ENCODE data around the gene OR1A2. TPM values are rescaled to one million over a fixed set of nuclear protein-coding genes. Genes with fewer than 3 reads are reported as not detected.

The OR1A2 gene, protein sequence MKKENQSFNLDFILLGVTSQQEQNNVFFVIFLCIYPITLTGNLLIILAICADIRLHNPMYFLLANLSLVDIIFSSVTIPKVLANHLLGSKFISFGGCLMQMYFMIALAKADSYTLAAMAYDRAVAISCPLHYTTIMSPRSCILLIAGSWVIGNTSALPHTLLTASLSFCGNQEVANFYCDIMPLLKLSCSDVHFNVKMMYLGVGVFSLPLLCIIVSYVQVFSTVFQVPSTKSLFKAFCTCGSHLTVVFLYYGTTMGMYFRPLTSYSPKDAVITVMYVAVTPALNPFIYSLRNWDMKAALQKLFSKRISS
- polyA plus RNA-seq (2013) = not detected

GRCh38 chr17:3197219-3197618, at the start of gene OR1A2:
Gene OR1A2, plus strand, starts transcription at chr17:3197519. Its CDS starts 0 bp downstream, at chr17:3197519.
- Histone ChIP-seq H3K36me3 (ENCODE audit: control insufficient read depth in 4 of 4, insufficient read depth in 4 of 4, low read length in 3 of 4) (no peaks in the 10 kb centered on the region), H3K4me3 (ENCODE audit: control insufficient read depth in 1 of 7, extremely low read depth in 1 of 7, insufficient read depth in 4 of 7, low read depth in 2 of 7, low read length in 6 of 7) (no peak within 1 kb of the TSS), H3K9me3 (ENCODE audit: control extremely low read depth in 1 of 5, control insufficient read depth in 4 of 5, insufficient read depth in 2 of 5, low read depth in 1 of 5, low read length in 4 of 5) (peaks cover 0 to 4% (median 4%) of the 10 kb centered on the region in 5 experiments), H3K4me1 (ENCODE audit: control extremely low read depth in 1 of 4, control insufficient read depth in 4 of 4, insufficient read depth in 4 of 4, low read length in 3 of 4) (no peaks in the 10 kb centered on the region), H3K27ac (ENCODE audit: insufficient read depth in 1 of 2, low read depth in 1 of 2, low read length in 2 of 2, poor library complexity in 1 of 2, severe bottlenecking in 2 of 2) (no peak within 1 kb of the TSS), H3K27me3 (replicated peaks in 2 of 5; ENCODE audit: control insufficient read depth in 4 of 5, insufficient read depth in 5 of 5, low read length in 4 of 5) (peaks cover 0 to 1% (median 0%) of the 10 kb centered on the region in 5 experiments)
- POLR2A ChIA-PET = no interaction called here
- CTCF ChIA-PET = no interaction called here
- WGBS (ENCODE audit: insufficient coverage) = 94% methylated on average over 2 of the region's 4 CpGs
- DNase-seq = no peak

- H3K4me3 ChIP-seq (ENCODE audit: control insufficient read depth in 1 of 7, extremely low read depth in 1 of 7, insufficient read depth in 4 of 7, low read depth in 2 of 7, low read length in 6 of 7) = no peak overlapping the region
- peak in 1 of 3 donors; percentile 10 for DNase-seq
- no peaks in the 10 kb centered on the region for H3K4me1 ChIP-seq (ENCODE audit: control extremely low read depth in 1 of 4, control insufficient read depth in 4 of 4, insufficient read depth in 4 of 4, low read length in 3 of 4)
- no peaks in the 10 kb centered on the region for H3K36me3 ChIP-seq (ENCODE audit: control insufficient read depth in 4 of 4, insufficient read depth in 4 of 4, low read length in 3 of 4)
- ChIA-PET CTCF (no interaction called here), POLR2A (no interaction called here)
- no CpG with 5 or more reads among the region's 1 CpG for WGBS (ENCODE audit: insufficient coverage)
- no peak overlapping the region for H3K27ac ChIP-seq (ENCODE audit: insufficient read depth in 1 of 2, low read depth in 1 of 2, low read length in 2 of 2, poor library complexity in 1 of 2, severe bottlenecking in 2 of 2)
- H3K27me3 ChIP-seq (replicated peaks in 2 of 5; ENCODE audit: control insufficient read depth in 4 of 5, insufficient read depth in 5 of 5, low read length in 4 of 5) = no peaks in the 10 kb centered on the region
- H3K9me3 ChIP-seq (ENCODE audit: control extremely low read depth in 1 of 5, control insufficient read depth in 4 of 5, insufficient read depth in 2 of 5, low read depth in 1 of 5, low read length in 4 of 5) = no peaks in the 10 kb centered on the region
Measured at GRCh38 chr17:3157218-3157617, 40.1 kb upstream of the OR1A2 start.

GRCh38 chr17:3167574-3167973, 29.7 kb upstream of the OR1A2 start:
- no peaks in the 10 kb centered on the region for H3K4me1 ChIP-seq (ENCODE audit: control extremely low read depth in 1 of 4, control insufficient read depth in 4 of 4, insufficient read depth in 4 of 4, low read length in 3 of 4)
- 100% methylated on average over 3 of the region's 5 CpGs for WGBS (ENCODE audit: insufficient coverage)
- peaks cover 0 to 2% (median 0%) of the 10 kb centered on the region in 5 experiments for H3K27me3 ChIP-seq (replicated peaks in 2 of 5; ENCODE audit: control insufficient read depth in 4 of 5, insufficient read depth in 5 of 5, low read length in 4 of 5)
- DNase-seq = peak; percentile 7 to 34 (median 23)
- no peak overlapping the region for H3K27ac ChIP-seq (ENCODE audit: insufficient read depth in 1 of 2, low read depth in 1 of 2, low read length in 2 of 2, poor library complexity in 1 of 2, severe bottlenecking in 2 of 2)
- POLR2A ChIA-PET = no interaction called here
- H3K4me3 ChIP-seq (ENCODE audit: control insufficient read depth in 1 of 7, extremely low read depth in 1 of 7, insufficient read depth in 4 of 7, low read depth in 2 of 7, low read length in 6 of 7) = no peak overlapping the region
- no peaks in the 10 kb centered on the region for H3K36me3 ChIP-seq (ENCODE audit: control insufficient read depth in 4 of 4, insufficient read depth in 4 of 4, low read length in 3 of 4)
- H3K9me3 ChIP-seq (ENCODE audit: control extremely low read depth in 1 of 5, control insufficient read depth in 4 of 5, insufficient read depth in 2 of 5, low read depth in 1 of 5, low read length in 4 of 5) = peaks cover 0 to 15% (median 4%) of the 10 kb centered on the region in 5 experiments
- CTCF ChIA-PET = no interaction called here

- peaks cover 0 to 15% (median 3%) of the 10 kb centered on the region in 4 experiments for H3K4me1 ChIP-seq (ENCODE audit: control extremely low read depth in 1 of 4, control insufficient read depth in 4 of 4, insufficient read depth in 4 of 4, low read length in 3 of 4)
- CTCF ChIA-PET = no interaction called here
- 17% methylated on average over 2 of the region's 4 CpGs for WGBS (ENCODE audit: insufficient coverage)
- H3K27ac ChIP-seq (ENCODE audit: insufficient read depth in 1 of 2, low read depth in 1 of 2, low read length in 2 of 2, poor library complexity in 1 of 2, severe bottlenecking in 2 of 2) = no peak overlapping the region
- POLR2A ChIA-PET = no interaction called here
- H3K36me3 ChIP-seq (ENCODE audit: control insufficient read depth in 4 of 4, insufficient read depth in 4 of 4, low read length in 3 of 4) = no peaks in the 10 kb centered on the region
- H3K9me3 ChIP-seq (ENCODE audit: control extremely low read depth in 1 of 5, control insufficient read depth in 4 of 5, insufficient read depth in 2 of 5, low read depth in 1 of 5, low read length in 4 of 5) = no peaks in the 10 kb centered on the region
- DNase-seq = peak; percentile 10 to 62 (median 52)
- no peak overlapping the region for H3K4me3 ChIP-seq (ENCODE audit: control insufficient read depth in 1 of 7, extremely low read depth in 1 of 7, insufficient read depth in 4 of 7, low read depth in 2 of 7, low read length in 6 of 7)
- H3K27me3 ChIP-seq (replicated peaks in 2 of 5; ENCODE audit: control insufficient read depth in 4 of 5, insufficient read depth in 5 of 5, low read length in 4 of 5) = no peaks in the 10 kb centered on the region
Measured at GRCh38 chr17:3189961-3190360, 7.4 kb upstream of the OR1A2 start.

GRCh38 chr17:3207367-3207766, 10.0 kb downstream of the OR1A2 start, which contains the start of gene OR1A1:
Gene OR1A1, plus strand, starts transcription at chr17:3207667. Its CDS starts 7,954 bp downstream, at chr17:3215621.
- Histone ChIP-seq H3K9me3 (ENCODE audit: control extremely low read depth in 1 of 5, control insufficient read depth in 4 of 5, insufficient read depth in 2 of 5, low read depth in 1 of 5, low read length in 4 of 5) (peaks cover 0 to 4% (median 0%) of the 10 kb centered on the region in 5 experiments), H3K4me1 (ENCODE audit: control extremely low read depth in 1 of 4, control insufficient read depth in 4 of 4, insufficient read depth in 4 of 4, low read length in 3 of 4) (no peaks in the 10 kb centered on the region), H3K4me3 (ENCODE audit: control insufficient read depth in 1 of 7, extremely low read depth in 1 of 7, insufficient read depth in 4 of 7, low read depth in 2 of 7, low read length in 6 of 7) (no peak within 1 kb of the TSS), H3K27me3 (replicated peaks in 2 of 5; ENCODE audit: control insufficient read depth in 4 of 5, insufficient read depth in 5 of 5, low read length in 4 of 5) (no peaks in the 10 kb centered on the region), H3K27ac (ENCODE audit: insufficient read depth in 1 of 2, low read depth in 1 of 2, low read length in 2 of 2, poor library complexity in 1 of 2, severe bottlenecking in 2 of 2) (no peak within 1 kb of the TSS), H3K36me3 (ENCODE audit: control insufficient read depth in 4 of 4, insufficient read depth in 4 of 4, low read length in 3 of 4) (no peaks in the 10 kb centered on the region)
- no peak for DNase-seq
- 89% methylated on average over 7 of the region's 7 CpGs for WGBS (ENCODE audit: insufficient coverage)
- ChIA-PET POLR2A (no interaction called here), CTCF (no interaction called here)

- ChIA-PET POLR2A (no interaction called here), CTCF (no interaction called here)
- WGBS (ENCODE audit: insufficient coverage) = 95% methylated on average over 6 of the region's 6 CpGs
Measured at GRCh38 chr17:3208484-3208883, 11.2 kb downstream of the OR1A2 start.

GRCh38 chr17:3213001-3213400, 15.7 kb downstream of the OR1A2 start:
- peaks cover 0 to 3% (median 0%) of the 10 kb centered on the region in 5 experiments for H3K9me3 ChIP-seq (ENCODE audit: control extremely low read depth in 1 of 5, control insufficient read depth in 4 of 5, insufficient read depth in 2 of 5, low read depth in 1 of 5, low read length in 4 of 5)
- no peak overlapping the region for H3K27ac ChIP-seq (ENCODE audit: insufficient read depth in 1 of 2, low read depth in 1 of 2, low read length in 2 of 2, poor library complexity in 1 of 2, severe bottlenecking in 2 of 2)
- peak in 2 of 3 donors; percentile 60 for DNase-seq
- POLR2A ChIA-PET = no interaction called here
- H3K4me3 ChIP-seq (ENCODE audit: control insufficient read depth in 1 of 7, extremely low read depth in 1 of 7, insufficient read depth in 4 of 7, low read depth in 2 of 7, low read length in 6 of 7) = peak overlapping the region in 1 of 7 experiments; percentile 13
- no peaks in the 10 kb centered on the region for H3K36me3 ChIP-seq (ENCODE audit: control insufficient read depth in 4 of 4, insufficient read depth in 4 of 4, low read length in 3 of 4)
- CTCF ChIA-PET = no interaction called here
- WGBS (ENCODE audit: insufficient coverage) = 60% methylated on average over 2 of the region's 3 CpGs
- H3K4me1 ChIP-seq (ENCODE audit: control extremely low read depth in 1 of 4, control insufficient read depth in 4 of 4, insufficient read depth in 4 of 4, low read length in 3 of 4) = peaks cover 0 to 5% (median 2%) of the 10 kb centered on the region in 4 experiments
- no peaks in the 10 kb centered on the region for H3K27me3 ChIP-seq (replicated peaks in 2 of 5; ENCODE audit: control insufficient read depth in 4 of 5, insufficient read depth in 5 of 5, low read length in 4 of 5)

More at GRCh38 chr17:3208484-3208883, 11.2 kb downstream of the OR1A2 start:
- H3K27me3 ChIP-seq (replicated peaks in 2 of 5; ENCODE audit: control insufficient read depth in 4 of 5, insufficient read depth in 5 of 5, low read length in 4 of 5) = no peaks in the 10 kb centered on the region
- no peak overlapping the region for H3K4me3 ChIP-seq (ENCODE audit: control insufficient read depth in 1 of 7, extremely low read depth in 1 of 7, insufficient read depth in 4 of 7, low read depth in 2 of 7, low read length in 6 of 7)
- no peaks in the 10 kb centered on the region for H3K36me3 ChIP-seq (ENCODE audit: control insufficient read depth in 4 of 4, insufficient read depth in 4 of 4, low read length in 3 of 4)
- H3K9me3 ChIP-seq (ENCODE audit: control extremely low read depth in 1 of 5, control insufficient read depth in 4 of 5, insufficient read depth in 2 of 5, low read depth in 1 of 5, low read length in 4 of 5) = peaks cover 0 to 2% (median 0%) of the 10 kb centered on the region in 5 experiments
- DNase-seq = no peak
- no peak overlapping the region for H3K27ac ChIP-seq (ENCODE audit: insufficient read depth in 1 of 2, low read depth in 1 of 2, low read length in 2 of 2, poor library complexity in 1 of 2, severe bottlenecking in 2 of 2)
- H3K4me1 ChIP-seq (ENCODE audit: control extremely low read depth in 1 of 4, control insufficient read depth in 4 of 4, insufficient read depth in 4 of 4, low read length in 3 of 4) = peaks cover 0 to 5% (median 2%) of the 10 kb centered on the region in 4 experiments

Measured in common myeloid progenitor, CD34-positive (primary cell).